ENCODE data around the gene DNAH2. TPM values are rescaled to one million over a fixed set of nuclear protein-coding genes. Genes with fewer than 3 reads are reported as not detected.

DNAH2 gene
- total and polyA plus RNA-seq, 2 of the 8 experiments (the other 6 are each of a cell fraction or from before 2014, with no cell fraction given): 0.13 to 0.18 TPM

DNA sequence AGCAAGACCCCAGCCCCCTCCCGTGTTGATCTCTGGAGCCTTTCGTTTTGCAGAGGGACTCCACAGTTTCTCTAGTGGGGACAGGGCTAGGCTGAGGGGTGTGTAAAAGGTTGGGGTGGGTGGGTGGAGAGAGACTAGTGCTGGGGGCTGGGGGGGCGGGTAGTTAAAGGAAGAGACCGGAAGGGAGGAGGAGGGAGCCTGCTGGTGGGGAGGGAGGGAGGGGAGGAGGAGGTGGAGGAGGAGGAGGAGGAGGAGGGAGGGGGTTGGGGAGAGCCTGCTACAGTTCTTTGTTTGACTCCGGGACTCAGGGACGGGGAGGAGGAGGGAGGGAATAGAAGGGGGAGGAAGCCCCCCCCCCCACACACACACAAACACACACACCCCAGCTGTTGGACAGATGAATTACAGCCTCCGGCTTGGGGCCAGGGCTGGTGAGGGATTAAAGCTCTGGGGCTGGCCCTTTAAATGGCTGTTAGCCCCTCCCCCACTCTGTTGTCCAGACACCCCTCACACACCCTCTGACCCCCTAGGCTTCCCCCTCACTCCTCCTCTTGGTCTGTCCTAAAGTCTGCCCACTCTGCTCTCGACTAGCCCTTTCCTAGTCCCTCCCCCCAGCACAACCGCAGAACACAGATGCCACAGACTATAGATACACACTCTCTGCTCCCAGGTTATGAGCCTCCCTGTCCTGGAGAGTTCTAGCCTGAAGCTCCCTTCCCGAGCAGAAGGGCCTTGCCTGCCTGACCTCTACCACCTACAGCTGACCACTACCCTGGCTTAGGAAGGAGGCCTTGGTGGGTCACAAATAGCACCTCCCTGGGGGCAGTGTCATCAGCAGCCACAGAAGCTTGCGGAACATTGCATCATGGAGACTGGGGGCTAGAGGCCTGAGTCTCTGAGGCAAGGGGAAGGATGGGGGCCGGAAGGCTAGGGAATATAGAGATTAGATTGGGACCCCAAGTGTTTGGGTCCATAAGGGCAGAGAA lies 120.8 kb downstream of the DNAH2 start:
- H4K91ac ChIP-seq (replicated peaks; ENCODE audit: insufficient read length, low read length): no peak overlapping the region
- POLR2A ChIA-PET (ENCODE audit: partially characterized antibody): interaction anchor here (1.1 to 5.2 kb wide), 12 partner anchors 6 to 498 kb away, joined by 3 to 34 read pairs (median 6); partner anchors contain the start of genes NAA38, TMEM88 and WRAP53
- CTCF ChIA-PET (ENCODE audit: partially characterized antibody): interaction anchor here (0.6 to 5.9 kb wide), 10 partner anchors 12 to 281 kb away, joined by 3 to 44 read pairs (median 4); partner anchors contain the start of genes CYB5D1, NAA38 and WRAP53

More for the DNA sequence above, 120.8 kb downstream of the DNAH2 start:
- peaks cover 10 to 29% (median 19%) of the 10 kb centered on the region in 4 experiments for H3K4me1 ChIP-seq (replicated peaks in 1 of 4; ENCODE audit: control insufficient read depth in 3 of 4, insufficient read depth in 4 of 4, low read length in 3 of 4)
- no peaks in the 10 kb centered on the region for H3K36me3 ChIP-seq (ENCODE audit: control insufficient read depth in 2 of 4, insufficient read depth in 4 of 4, low read length in 3 of 4)
- FAIRE-seq (no peak), DNase-seq (ENCODE audit: low read depth in 1 of 2, low spot score in 2 of 2) (no peak)
- H3K4me3 ChIP-seq (ENCODE audit: extremely low read depth in 1 of 4, insufficient read depth in 2 of 4, low read depth in 3 of 4, low read length in 4 of 4): peak overlapping the region; percentile 20 to 77 (median 25); a peak in 7 of 8 replicates
- H3K23me2 ChIP-seq (ENCODE audit: low read depth, low read length): peaks cover 44% of the 10 kb centered on the region
- H3K27ac ChIP-seq (ENCODE audit: low read depth, low read length): no peak overlapping the region
- H4K5ac ChIP-seq (ENCODE audit: insufficient read length, low read depth, low read length): no peak overlapping the region
- peaks cover 4 to 34% of the 10 kb centered on the region in 2 experiments for H4K20me1 ChIP-seq (replicated peaks in 1 of 2; ENCODE audit: control insufficient read depth in 1 of 2, insufficient read depth in 2 of 2, low read length in 2 of 2)
- H3K27me3 ChIP-seq (replicated peaks in 1 of 4; ENCODE audit: control insufficient read depth in 3 of 4, extremely low read depth in 1 of 4, insufficient read depth in 3 of 4, low read length in 3 of 4): peaks cover 18 to 50% (median 44%) of the 10 kb centered on the region in 4 experiments
- TF ChIP-seq SP1 (IDR thresholded peaks at IDR 0.05; ENCODE audit: low read depth, low read length) (peak; percentile 50; the same call in 1 of the 2 replicates), KDM4A (IDR thresholded peaks at IDR 0.05; ENCODE audit: low read depth, low read length, severe bottlenecking) (no peak), RNF2 (IDR thresholded peaks at IDR 0.05; ENCODE audit: borderline replicate concordance, low read depth, low read length, missing control alignments, poor library complexity, severe bottlenecking) (peak; percentile 41), NRF1 (IDR thresholded peaks at IDR 0.05; ENCODE audit: low read depth, low read length) (no peak), SIN3A (conservative IDR thresholded peaks at IDR 0.05 in 1 of 2, IDR thresholded peaks at IDR 0.05 in 1 of 2; ENCODE audit: low read depth in 1 of 2, low read length in 2 of 2) (peak in 1 of 2 experiments; percentile 46; a peak in 1 of 4 replicates), CEBPB (IDR thresholded peaks at IDR 0.05; ENCODE audit: low read depth, low read length) (0 out of 2 replicates have a peak, but pooled peaks have one; percentile 39), RBBP5 (IDR thresholded peaks at IDR 0.05; ENCODE audit: borderline replicate concordance, low read depth, low read length) (no peak)
- no peak overlapping the region for H2BK120ac ChIP-seq (replicated peaks; ENCODE audit: low read depth, low read length)
- 0 out of 2 replicates have a peak overlapping the region, but pooled peaks have one; percentile 55 for H2BK20ac ChIP-seq (ENCODE audit: low read length)
- no peaks in the 10 kb centered on the region for H3K79me1 ChIP-seq (ENCODE audit: low read depth, low read length)
- no peak overlapping the region; a peak in 1 of 7 replicates for H3K9ac ChIP-seq (replicated peaks in 1 of 4; ENCODE audit: extremely low read depth in 1 of 4, low read depth in 3 of 4, low read length in 3 of 4)
- no peaks in the 10 kb centered on the region for H3K9me3 ChIP-seq (ENCODE audit: insufficient read depth in 2 of 2, low read depth in 1 of 2, low read length in 1 of 2)
- no peaks in the 10 kb centered on the region for H3K79me2 ChIP-seq (ENCODE audit: control insufficient read depth in 1 of 2, insufficient read depth in 2 of 2, low read length in 2 of 2)
- H3K4ac ChIP-seq (replicated peaks; ENCODE audit: insufficient read length, low read depth, low read length): no peak overlapping the region
- 0 out of 2 replicates have a peak overlapping the region, but pooled peaks have one; percentile 33 for H2AK5ac ChIP-seq (ENCODE audit: low read depth, low read length)
- peak overlapping the region; percentile 84 to 93 for H3K4me2 ChIP-seq (ENCODE audit: insufficient read depth in 1 of 2, low read depth in 2 of 2, low read length in 2 of 2)
- no peak overlapping the region for H2AFZ ChIP-seq (ENCODE audit: low read length)
- peak overlapping the region; percentile 82 for H2BK12ac ChIP-seq (ENCODE audit: low read depth, low read length)
- 26% methylated on average over 8 of the region's 12 CpGs; no CpG with 5 or more reads in 1 of the 2 experiments for WGBS, 2 experiments (ENCODE audit: extremely low coverage in 1 of 2, insufficient coverage in 1 of 2, insufficient read length in 1 of 2, insufficient replicate concordance in 2 of 2, low coverage in 1 of 2, low lambda C conversion rate in 2 of 2, missing lambda C conversion rate in 1 of 2)
- H3K23ac ChIP-seq (ENCODE audit: insufficient read length): no peak overlapping the region
- H3K14ac ChIP-seq (ENCODE audit: insufficient read length): no peak overlapping the region
- H3K18ac ChIP-seq (ENCODE audit: extremely low read depth, low read length): peak overlapping the region; percentile 71; the same call in 1 of the 2 replicates
- H3K56ac ChIP-seq (replicated peaks; ENCODE audit: insufficient read length, low read depth, low read length): no peak overlapping the region
- no peak overlapping the region for H4K8ac ChIP-seq (ENCODE audit: extremely low read depth, insufficient read depth, low read length)
- H2BK5ac ChIP-seq (ENCODE audit: low read depth, low read length): peak overlapping the region; percentile 66; the same call in 1 of the 2 replicates
- H2BK15ac ChIP-seq (ENCODE audit: low read length): peak overlapping the region; percentile 81; the same call in 1 of the 2 replicates
